ENCODE data around the gene GNAT1. TPM values are rescaled to one million over a fixed set of nuclear protein-coding genes. Genes with fewer than 3 reads are reported as not detected.

GNAT1 gene
- total and polyA plus RNA-seq, 9 donors: not detected

GRCh38 chr3:50215529-50215928, 24.1 kb downstream of the GNAT1 start:
- H3K27ac ChIP-seq: no peak overlapping the region
- WGBS, 3 donors: 74 to 80% (median 78%) methylated on average over 9 of the region's 9 CpGs
- TF ChIP-seq EP300 (IDR thresholded peaks at IDR 0.05) (no peak), POLR2A (IDR thresholded peaks at IDR 0.05) (no peak), CTCF (IDR thresholded peaks at IDR 0.05) (no peak)

GRCh38 chr3:50217681-50218080, 26.3 kb downstream of the GNAT1 start:
- intact Hi-C loops (cut with DNase I): no loop called here
- Histone ChIP-seq H3K27me3 (no peaks in the 10 kb centered on the region), H3K4me3 (no peak overlapping the region), H3K9me3 (no peaks in the 10 kb centered on the region), H3K4me1 (ENCODE audit: insufficient read depth) (no peaks in the 10 kb centered on the region), H3K36me3 (no peaks in the 10 kb centered on the region), H3K27ac (no peak overlapping the region)
- TF ChIP-seq EP300 (IDR thresholded peaks at IDR 0.05): no peak
- no peak for TF ChIP-seq CTCF (IDR thresholded peaks at IDR 0.05)
- TF ChIP-seq POLR2A (IDR thresholded peaks at IDR 0.05): no peak
- no peak for DNase-seq
- WGBS, 3 donors: 78 to 84% (median 80%) methylated on average over 10 of the region's 10 CpGs

More at GRCh38 chr3:50215529-50215928, 24.1 kb downstream of the GNAT1 start:
- intact Hi-C loops (cut with DNase I): no loop called here
- Histone ChIP-seq H3K4me1 (ENCODE audit: insufficient read depth) (no peaks in the 10 kb centered on the region), H3K36me3 (no peaks in the 10 kb centered on the region), H3K9me3 (no peaks in the 10 kb centered on the region), H3K27me3 (no peaks in the 10 kb centered on the region), H3K4me3 (no peak overlapping the region)
- DNase-seq: no peak

GRCh38 chr3:50218448-50218847, 27.0 kb downstream of the GNAT1 start:
- WGBS, 3 donors: 94 to 95% (median 95%) methylated on average over 17 of the region's 17 CpGs
- Histone ChIP-seq H3K4me3 (no peak overlapping the region), H3K9me3 (no peaks in the 10 kb centered on the region), H3K36me3 (no peaks in the 10 kb centered on the region), H3K27ac (no peak overlapping the region), H3K4me1 (ENCODE audit: insufficient read depth) (no peaks in the 10 kb centered on the region), H3K27me3 (no peaks in the 10 kb centered on the region)
- TF ChIP-seq EP300 (IDR thresholded peaks at IDR 0.05) (no peak), CTCF (IDR thresholded peaks at IDR 0.05) (no peak), POLR2A (IDR thresholded peaks at IDR 0.05) (no peak)
- intact Hi-C loops (cut with DNase I): no loop called here
- DNase-seq: no peak

GRCh38 chr3:50219285-50219684, 27.9 kb downstream of the GNAT1 start:
- Histone ChIP-seq H3K36me3 (no peaks in the 10 kb centered on the region), H3K27me3 (no peaks in the 10 kb centered on the region), H3K4me1 (ENCODE audit: insufficient read depth) (no peaks in the 10 kb centered on the region), H3K27ac (no peak overlapping the region), H3K9me3 (no peaks in the 10 kb centered on the region), H3K4me3 (no peak overlapping the region)
- WGBS, 3 donors: 91 to 95% (median 93%) methylated on average over 5 of the region's 5 CpGs
- intact Hi-C loops (cut with DNase I): no loop called here
- no peak for DNase-seq
- no peak for TF ChIP-seq POLR2A (IDR thresholded peaks at IDR 0.05)
- TF ChIP-seq EP300 (IDR thresholded peaks at IDR 0.05): no peak
- TF ChIP-seq CTCF (IDR thresholded peaks at IDR 0.05): no peak

All from ovary (tissue), 9 donors.